HG02623 (cell line): ENCODE results near the gene HOXA2.

Source experiments
- ATAC-seq: cut with Tn5 transposase; IDR thresholded peaks from one replicate; pipeline ENCODE4 v1.9.1; 2021; ENCODE audit warnings: moderate library complexity; ENCODE audit not compliant: unreplicated experiment

The HOXA2 gene

GRCh38 chr7:27126596-27127327 is 24.3 kb upstream of the HOXA2 start:
- no peak for ATAC-seq

- no peak for ATAC-seq
Observed at GRCh38 chr7:27125986-27126394, 23.5 kb upstream of the HOXA2 start.

GRCh38 chr7:27124902-27125689 is 22.6 kb upstream of the HOXA2 start:
- no peak for ATAC-seq

GRCh38 chr7:27124096-27124901 is 21.8 kb upstream of the HOXA2 start:
- no peak for ATAC-seq

GRCh38 chr7:27123477-27124053 is 21.1 kb upstream of the HOXA2 start:
- ATAC-seq: no peak

- no peak for ATAC-seq
Observed at GRCh38 chr7:27123007-27123476, 20.6 kb upstream of the HOXA2 start.

- no peak for ATAC-seq
Observed at GRCh38 chr7:27122077-27122910, 19.8 kb upstream of the HOXA2 start.

- ATAC-seq: no peak
Observed at GRCh38 chr7:27121684-27122076, 19.2 kb upstream of the HOXA2 start.

- no peak for ATAC-seq
Observed at GRCh38 chr7:27119412-27119911, 17.0 kb upstream of the HOXA2 start.

GRCh38 chr7:27118580-27118979 is 16.1 kb upstream of the HOXA2 start:
- no peak for ATAC-seq

- no peak for ATAC-seq
Observed at GRCh38 chr7:27117887-27118491, 15.5 kb upstream of the HOXA2 start.

- ATAC-seq: no peak
Observed at GRCh38 chr7:27116962-27117886, 14.7 kb upstream of the HOXA2 start.

- ATAC-seq: no peak
Observed at GRCh38 chr7:27116031-27116961, 13.8 kb upstream of the HOXA2 start.

- ATAC-seq: no peak
Observed at GRCh38 chr7:27115221-27116026, 12.9 kb upstream of the HOXA2 start.

- ATAC-seq: no peak
Observed at GRCh38 chr7:27114881-27115220, 12.4 kb upstream of the HOXA2 start.

- ATAC-seq: no peak
Observed at GRCh38 chr7:27113991-27114769, 11.7 kb upstream of the HOXA2 start.
